ENCODE results near the gene FBN2. TPM values are rescaled to one million over a fixed set of nuclear protein-coding genes. Genes with fewer than 3 reads are reported as not detected.
"Not testable (repeated sequence)": the region's sequence is repeated elsewhere in the genome, so short reads cannot be mapped to it uniquely, and the experiment has no call there.

FBN2 gene
- total RNA-seq, 2 donors from 2014 or later = 0.09 TPM; not detected in 1

DNA sequence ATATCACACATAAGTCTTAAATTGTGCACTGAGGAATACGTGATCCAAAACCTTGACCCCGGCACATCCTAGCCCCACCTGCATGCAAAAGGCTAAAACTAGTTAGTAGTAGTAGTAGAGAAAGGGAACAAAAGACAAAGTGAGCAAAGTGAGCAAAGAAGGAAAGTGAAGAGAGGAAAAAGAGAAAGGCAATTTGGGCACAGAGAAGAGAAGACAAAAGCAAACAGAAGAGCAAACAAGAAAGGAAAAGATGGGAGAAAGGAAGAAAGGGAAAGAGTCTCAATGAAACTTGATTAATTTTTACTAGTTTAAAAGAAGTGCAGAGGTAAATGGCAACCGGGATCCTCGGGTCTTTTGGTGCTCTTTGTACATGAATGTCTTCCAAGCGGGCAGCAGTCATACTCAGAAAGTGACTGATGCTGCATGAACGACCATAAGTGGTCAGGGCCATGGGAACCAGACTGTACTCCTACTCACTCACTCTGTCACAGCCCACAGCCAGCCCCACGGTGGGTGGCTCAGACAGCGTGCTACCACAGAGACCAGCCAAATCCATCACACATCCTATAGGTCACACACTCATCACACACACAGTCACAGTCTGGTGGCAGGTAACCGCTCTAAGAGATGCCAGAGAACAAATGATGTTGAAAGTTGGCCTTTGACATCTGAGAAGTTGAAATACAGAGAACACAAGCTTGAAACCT is 203.9 kb downstream of the FBN2 start:
- ATAC-seq = peak in 1 of 2 donors; percentile 20
- DNase-seq (ENCODE audit: low spot score in 2 of 2) = no peak
- no peak overlapping the region for H3K27ac Mint-ChIP-seq
- no peaks in the 10 kb centered on the region for H3K36me3 Mint-ChIP-seq
- peaks cover 0 to 3% of the 10 kb centered on the region in 2 donors for H3K9me3 Mint-ChIP-seq

- Mint-ChIP-seq H3K27ac (no peak overlapping the region), H3K36me3 (no peaks in the 10 kb centered on the region), H3K9me3 (peaks cover 0 to 9% of the 10 kb centered on the region in 2 donors)
- ATAC-seq (no peak), DNase-seq (ENCODE audit: low spot score in 2 of 2) (no peak)
Measured at GRCh38 chr5:128331261-128331660, 206.8 kb downstream of the FBN2 start.

GRCh38 chr5:128329386-128329939 is 208.6 kb downstream of the FBN2 start:
- Mint-ChIP-seq H3K27ac (no peak overlapping the region), H3K36me3 (no peaks in the 10 kb centered on the region), H3K9me3 (peaks cover 0 to 9% of the 10 kb centered on the region in 2 donors)
- no peak for ATAC-seq
- DNase-seq (ENCODE audit: low spot score in 2 of 2) = no peak

GRCh38 chr5:128328446-128328845 is 209.6 kb downstream of the FBN2 start:
- ATAC-seq (no peak), DNase-seq (ENCODE audit: low spot score in 2 of 2) (no peak)
- no peak overlapping the region for H3K27ac Mint-ChIP-seq
- H3K36me3 Mint-ChIP-seq = no peaks in the 10 kb centered on the region
- H3K9me3 Mint-ChIP-seq = peaks cover 6 to 7% of the 10 kb centered on the region in 2 donors

DNA sequence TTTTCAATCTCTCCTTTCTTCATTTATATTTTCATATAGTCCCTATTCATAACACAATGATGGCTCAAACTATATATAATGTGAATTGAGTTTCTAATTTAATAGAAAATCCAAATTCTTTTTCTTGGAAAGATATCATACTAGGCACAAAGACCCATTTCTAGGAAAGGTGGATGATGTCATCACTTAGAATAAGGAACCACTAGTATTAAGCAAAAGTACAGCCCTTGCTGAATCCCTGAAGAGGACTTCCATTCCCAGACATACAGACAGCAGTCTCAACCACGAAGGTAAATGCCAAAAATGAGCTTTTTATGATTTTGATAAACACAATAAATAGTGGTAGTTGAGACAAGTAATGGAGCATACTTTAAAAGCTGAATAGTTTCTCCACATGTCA is 210.0 kb downstream of the FBN2 start:
- Mint-ChIP-seq H3K27ac (no peak overlapping the region), H3K36me3 (no peaks in the 10 kb centered on the region), H3K9me3 (peaks cover 6 to 7% of the 10 kb centered on the region in 2 donors)
- ATAC-seq (no peak), DNase-seq (ENCODE audit: low spot score in 2 of 2) (no peak)

- not testable (repeated sequence) for DNase-seq (ENCODE audit: low spot score in 2 of 2); H3K27ac Mint-ChIP-seq; H3K36me3 Mint-ChIP-seq; ATAC-seq; H3K9me3 Mint-ChIP-seq
Measured at GRCh38 chr5:128321418-128321817, 216.6 kb downstream of the FBN2 start.

DNA sequence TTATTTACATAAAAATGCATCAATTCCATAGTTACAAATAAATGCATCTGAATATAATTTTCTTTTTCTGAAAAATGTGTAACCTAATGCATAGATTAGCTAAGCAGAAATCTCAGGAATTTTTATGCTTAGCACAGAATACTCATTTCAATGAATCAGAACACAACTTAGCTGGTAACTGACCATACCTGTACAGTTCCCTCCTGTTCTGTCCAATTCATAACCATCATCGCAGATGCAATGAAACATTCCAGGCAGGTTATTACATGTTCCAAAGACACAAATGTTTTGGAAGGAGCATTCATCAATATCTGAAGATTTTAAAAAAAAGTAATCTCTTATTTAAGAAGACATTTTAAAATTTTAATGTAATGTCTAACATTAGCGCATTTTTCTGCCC is 219.4 kb downstream of the FBN2 start:
- ATAC-seq (no peak), DNase-seq (ENCODE audit: low spot score in 2 of 2) (no peak)
- no peaks in the 10 kb centered on the region for H3K36me3 Mint-ChIP-seq
- no peak overlapping the region for H3K27ac Mint-ChIP-seq
- peaks cover 0 to 5% of the 10 kb centered on the region in 2 donors for H3K9me3 Mint-ChIP-seq

DNA sequence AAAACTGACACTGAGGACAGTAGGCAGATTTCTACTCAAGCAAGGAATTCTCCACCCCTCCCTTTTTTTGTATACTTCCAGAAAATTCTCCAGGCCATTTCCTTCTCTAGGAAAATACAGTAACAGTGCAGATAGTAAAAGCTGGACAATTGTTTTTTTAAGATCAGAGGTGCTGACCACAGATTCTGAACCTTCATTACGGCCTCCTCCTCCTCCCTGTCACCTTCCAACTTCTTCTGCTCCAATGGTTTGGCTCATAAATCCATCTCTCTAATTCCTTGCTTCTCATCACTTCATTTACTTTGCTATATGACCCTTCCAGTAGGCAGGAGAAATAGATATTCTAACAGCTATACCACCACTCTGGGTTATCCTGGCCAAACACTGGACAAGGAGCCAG is 220.6 kb downstream of the FBN2 start:
- no peak for DNase-seq (ENCODE audit: low spot score in 2 of 2)
- Mint-ChIP-seq H3K36me3 (no peaks in the 10 kb centered on the region), H3K9me3 (peaks cover 0 to 5% of the 10 kb centered on the region in 2 donors), H3K27ac (no peak overlapping the region)
- no peak for ATAC-seq

GRCh38 chr5:128315671-128316070 is 222.4 kb downstream of the FBN2 start:
- no peak for DNase-seq (ENCODE audit: low spot score in 2 of 2)
- no peak for ATAC-seq
- Mint-ChIP-seq H3K36me3 (no peaks in the 10 kb centered on the region), H3K9me3 (no peaks in the 10 kb centered on the region), H3K27ac (no peak overlapping the region)

DNA sequence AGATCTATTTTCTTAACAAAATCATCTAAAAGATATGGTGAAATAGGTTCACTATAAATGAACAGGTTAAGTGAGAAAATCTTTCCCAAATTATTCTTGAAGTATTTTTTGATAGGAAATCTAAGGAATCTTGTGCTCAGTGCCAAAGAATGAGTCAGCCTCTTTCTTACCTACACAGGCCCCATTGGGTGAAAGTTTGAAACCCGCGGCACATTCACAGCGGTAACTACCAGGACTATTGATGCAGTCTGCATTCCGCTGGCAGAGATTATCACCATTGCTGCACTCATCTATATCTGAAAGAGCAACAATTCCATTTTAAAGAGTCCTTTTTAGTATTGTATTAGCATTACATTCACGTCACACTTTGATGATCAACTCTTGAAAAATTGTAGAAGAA is 232.7 kb downstream of the FBN2 start:
- no peak overlapping the region for H3K27ac Mint-ChIP-seq

GRCh38 chr5:128304791-128305190 is 233.3 kb downstream of the FBN2 start:
- DNase-seq (ENCODE audit: low spot score in 2 of 2) = no peak
- Mint-ChIP-seq H3K36me3 (no peaks in the 10 kb centered on the region), H3K9me3 (no peaks in the 10 kb centered on the region), H3K27ac (no peak overlapping the region)
- ATAC-seq = no peak

More for the DNA sequence above, 232.7 kb downstream of the FBN2 start:
- ATAC-seq (no peak), DNase-seq (ENCODE audit: low spot score in 2 of 2) (no peak)
- Mint-ChIP-seq H3K36me3 (no peaks in the 10 kb centered on the region), H3K9me3 (no peaks in the 10 kb centered on the region)

- ATAC-seq (no peak), DNase-seq (ENCODE audit: low spot score in 2 of 2) (no peak)
- H3K9me3 Mint-ChIP-seq = no peaks in the 10 kb centered on the region
- no peaks in the 10 kb centered on the region for H3K36me3 Mint-ChIP-seq
- H3K27ac Mint-ChIP-seq = no peak overlapping the region
Measured at GRCh38 chr5:128304088-128304487, 234.0 kb downstream of the FBN2 start.

- DNase-seq (ENCODE audit: low spot score in 2 of 2) = no peak
Measured at GRCh38 chr5:128303593-128303992, 234.5 kb downstream of the FBN2 start.

DNA sequence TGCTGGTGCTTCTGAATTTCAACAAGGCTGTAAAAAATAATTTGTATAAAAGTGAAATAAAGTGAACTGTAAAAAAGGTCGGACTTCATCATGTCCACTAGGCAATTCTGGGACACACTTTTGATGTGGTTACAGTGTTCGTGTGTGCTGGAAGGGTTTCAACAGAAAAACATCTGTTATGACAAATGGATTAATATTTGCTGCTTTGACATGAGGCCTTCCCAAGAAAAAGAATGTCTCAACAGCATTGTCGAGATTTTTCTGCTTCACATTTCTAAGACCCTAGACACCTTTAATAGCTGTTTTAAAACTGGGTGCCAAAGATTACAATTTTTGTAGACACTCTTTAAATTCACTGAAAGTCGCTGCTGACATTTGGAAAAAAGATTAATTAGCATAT is 237.9 kb downstream of the FBN2 start:
- Mint-ChIP-seq H3K27ac (no peak overlapping the region), H3K9me3 (no peaks in the 10 kb centered on the region), H3K36me3 (no peaks in the 10 kb centered on the region)
- DNase-seq (ENCODE audit: low spot score in 2 of 2) = no peak
- no peak for ATAC-seq

More at GRCh38 chr5:128303593-128303992, 234.5 kb downstream of the FBN2 start:
- no peak for ATAC-seq
- Mint-ChIP-seq H3K27ac (no peak overlapping the region), H3K9me3 (no peaks in the 10 kb centered on the region), H3K36me3 (no peaks in the 10 kb centered on the region)

DNA sequence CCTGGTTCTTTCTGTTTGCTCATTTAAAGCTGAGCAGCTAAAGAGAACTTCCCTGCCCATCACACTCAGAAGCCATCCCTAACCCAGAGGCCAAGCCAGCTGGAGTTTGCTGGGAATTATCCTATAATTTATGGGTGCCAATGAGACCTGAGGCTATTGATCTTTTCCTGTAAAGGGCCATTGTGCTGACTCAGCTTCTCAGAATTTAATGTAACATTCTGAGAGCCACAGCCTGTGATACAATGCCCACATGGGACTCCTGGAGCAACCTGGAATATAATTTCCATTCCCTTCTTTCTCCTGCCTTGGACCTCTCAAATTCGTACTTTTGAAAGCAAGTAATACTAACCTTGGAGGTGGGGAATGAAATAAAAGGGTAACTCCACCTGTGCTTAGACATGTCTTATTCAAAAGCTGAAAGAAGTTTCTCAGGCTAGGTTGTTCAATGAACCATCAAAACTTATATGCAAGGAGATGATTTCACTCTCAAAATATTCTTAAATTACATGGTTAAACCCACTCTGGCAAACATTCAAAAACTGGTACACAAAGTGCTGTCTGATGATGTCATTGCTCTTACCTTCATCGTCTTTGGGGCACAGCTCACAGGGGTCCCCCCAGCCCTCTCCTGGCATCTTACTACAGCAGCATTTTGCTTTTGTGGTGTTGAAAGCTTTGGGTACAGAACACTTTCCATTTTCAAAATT is 247.7 kb downstream of the FBN2 start:
- no peak for ATAC-seq
- peaks cover 5 to 7% of the 10 kb centered on the region in 2 donors for H3K9me3 Mint-ChIP-seq

DNA sequence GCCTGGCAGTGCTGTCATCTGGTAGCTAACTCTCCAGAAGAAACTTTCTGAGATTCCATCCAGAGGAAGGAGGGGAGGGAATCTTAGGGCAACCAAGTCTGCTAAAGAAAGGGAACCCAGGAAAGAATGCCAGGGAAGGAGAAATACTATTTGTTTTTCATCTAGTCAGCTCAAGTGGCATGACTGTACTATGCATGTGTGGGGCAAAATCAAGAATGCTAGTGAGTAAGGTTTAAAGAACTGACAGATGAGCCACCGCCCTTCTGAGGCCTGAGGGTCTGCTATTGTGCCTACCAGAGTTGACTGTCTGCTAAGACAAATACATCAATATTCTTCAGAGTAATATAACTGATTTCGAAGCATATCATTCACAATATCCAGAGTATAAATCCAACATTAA is 250.3 kb downstream of the FBN2 start:
- no peak for ATAC-seq
- DNase-seq (ENCODE audit: low spot score in 2 of 2) = no peak
- peaks cover 3 to 7% of the 10 kb centered on the region in 2 donors for H3K9me3 Mint-ChIP-seq
- no peaks in the 10 kb centered on the region for H3K36me3 Mint-ChIP-seq
- no peak overlapping the region for H3K27ac Mint-ChIP-seq

More for the DNA sequence above, 247.7 kb downstream of the FBN2 start:
- H3K27ac Mint-ChIP-seq = no peak overlapping the region
- no peak for DNase-seq (ENCODE audit: low spot score in 2 of 2)
- no peaks in the 10 kb centered on the region for H3K36me3 Mint-ChIP-seq

GRCh38 chr5:128284236-128284635 is 253.8 kb downstream of the FBN2 start:
- no peak for DNase-seq (ENCODE audit: low spot score in 2 of 2)
- Mint-ChIP-seq H3K27ac (no peak overlapping the region), H3K9me3 (peaks cover 0 to 4% of the 10 kb centered on the region in 2 donors), H3K36me3 (no peaks in the 10 kb centered on the region)
- no peak for ATAC-seq

Measured in activated naive CD4-positive, alpha-beta T cell treated with anti-CD3 and anti-CD28 coated beads, Interleukin-2, amount 50 U/mL, for 72 hours (primary cell).